A549 (cell line): ENCODE results near the gene NKAIN2. TPM values are rescaled to one million over a fixed set of nuclear protein-coding genes. Genes with fewer than 3 reads are reported as not detected.

Source experiments
- ATAC-seq, 2 experiments: fragments of 200-7000 bp in 1 of 2; fragments of >200 bp in 1 of 2; cut with Nextera tagmentation in 1 of 2; cut with Tn5 transposase in 1 of 2; 3 replicates each; pipeline versions ENCODE4 v1.8.0 to v1.9.1; 2018 to 2020; ENCODE audit warnings: mild to moderate bottlenecking in 1 of 2, moderate library complexity in 1 of 2
- CTCF ChIA-PET: fragments of 300-600 bp; sonication (Branson Sonifier 250); formaldehyde crosslinking; extraction: SDS; loops from one replicate; lab custom pipeline; 2021; ENCODE audit warnings: antibody characterized with exemption, inconsistent platforms; lab: Yijun Ruan, JAX
- POLR2A ChIA-PET: fragments of 350-600 bp; formaldehyde crosslinking; extraction: SDS; loops from one replicate; lab custom pipeline; 2021; ENCODE audit warnings: antibody characterized with exemption, inconsistent platforms; lab: Yijun Ruan, JAX
- DNase-seq, 2 experiments: peaks; one replicate each; pipeline versions ENCODE4 v3.0.0 to v3.0.0-alpha.2; 2011 to 2016; ENCODE audit warnings: low read depth in 1 of 2, low spot score in 1 of 2
- FAIRE-seq: peaks from 2 replicates; lab custom pipeline; 2011; peaks lifted over from hg19 to GRCh38; lab: Jason Lieb, UNC
- H3K27ac ChIP-seq, 2 experiments: fragments of >200 bp; sonication (Bioruptor Twin); formaldehyde crosslinking; 3 replicates each; pipeline ENCODE4 v1.5.1; 2016 to 2017
- H3K4me1 ChIP-seq: fragments of >200 bp; sonication (Bioruptor Twin); formaldehyde crosslinking; 3 replicates; pipeline ENCODE4 v1.6.1; 2016
- H3K4me2 ChIP-seq: fragments of >200 bp; sonication (Bioruptor Twin); formaldehyde crosslinking; 3 replicates; pipeline ENCODE4 v1.6.1; 2016
- H3K4me3 ChIP-seq: fragments of >200 bp; sonication (Bioruptor Twin); formaldehyde crosslinking; 3 replicates; pipeline ENCODE4 v1.5.1; 2016
- H3K9me3 ChIP-seq: fragments of >200 bp; sonication (Bioruptor Twin); formaldehyde crosslinking; 3 replicates; pipeline ENCODE4 v1.6.1; 2016
- BHLHE40 ChIP-seq: IDR thresholded peaks from 2 replicates; pipeline ENCODE4 v1.6.1; 2012; ENCODE audit warnings: low read depth, low read length, inconsistent platforms
- CBX2 ChIP-seq: fragments of 200-600 bp; sonication (generic); IDR thresholded peaks from 2 replicates; pipeline ENCODE4 v1.6.1; 2016; ENCODE audit warnings: low read depth, mild to moderate bottlenecking, borderline replicate concordance
- CHD2 ChIP-seq: fragments of 150-350 bp; IDR thresholded peaks from 2 replicates; pipeline ENCODE4 v1.6.1; 2014; ENCODE audit warnings: low read length; ENCODE audit not compliant: partially characterized antibody
- E2F6 ChIP-seq: IDR thresholded peaks from 2 replicates; pipeline ENCODE4 v1.6.1; 2012; ENCODE audit warnings: low read depth, borderline replicate concordance
- EHF ChIP-seq: fragments of 250-450 bp; sonication (Bioruptor Pico); IDR thresholded peaks from 2 replicates; pipeline ENCODE4 v1.5.0; 2020; ENCODE audit warnings: mild to moderate bottlenecking
- EHMT2 ChIP-seq: fragments of 200-600 bp; sonication (generic); IDR thresholded peaks from 2 replicates; pipeline ENCODE4 v1.6.1; 2016; ENCODE audit warnings: antibody characterized with exemption, low read depth, mild to moderate bottlenecking, moderate library complexity
- FOSL2 ChIP-seq, 2 experiments: fragments of 450-650 bp in 1 of 2; fragments of >200 bp in 1 of 2; sonication (Bioruptor Twin) in 1 of 2; formaldehyde crosslinking; IDR thresholded peaks; 2 replicates each; pipeline versions ENCODE4 v1.5.0 to v1.6.1; 2016 to 2020; ENCODE audit warnings: mild to moderate bottlenecking in 1 of 2, moderate library complexity in 1 of 2
- HDAC2 ChIP-seq: fragments of 200-600 bp; sonication (generic); IDR thresholded peaks from 2 replicates; pipeline ENCODE4 v1.6.1; 2016
- HMGXB4 ChIP-seq: fragments of 250-450 bp; sonication (Bioruptor Pico); IDR thresholded peaks from 2 replicates; pipeline ENCODE4 v1.5.0; 2021; ENCODE audit warnings: mild to moderate bottlenecking, moderate library complexity, borderline replicate concordance
- HOXA7 ChIP-seq: fragments of 250-450 bp; sonication (Bioruptor Pico); IDR thresholded peaks from 2 replicates; pipeline ENCODE4 v1.5.0; 2020; ENCODE audit warnings: mild to moderate bottlenecking, moderate library complexity
- KDM1A ChIP-seq: fragments of 200-600 bp; sonication (generic); IDR thresholded peaks from 2 replicates; pipeline ENCODE4 v1.6.1; 2016; ENCODE audit warnings: low read depth, mild to moderate bottlenecking
- KDM5A ChIP-seq: fragments of 200-600 bp; sonication (generic); IDR thresholded peaks from 2 replicates; pipeline ENCODE4 v1.6.1; 2016; ENCODE audit warnings: antibody characterized with exemption, mild to moderate bottlenecking
- MAFK ChIP-seq: fragments of 450-650 bp; IDR thresholded peaks from 2 replicates; pipeline ENCODE4 v1.6.1; 2014; ENCODE audit not compliant: partially characterized antibody
- MAZ ChIP-seq: fragments of 150-350 bp; IDR thresholded peaks from 2 replicates; pipeline ENCODE4 v1.6.1; 2014; ENCODE audit warnings: antibody characterized with exemption, low read depth, low read length, borderline replicate concordance
- NFE2L2 ChIP-seq: fragments of 150-350 bp; conservative IDR thresholded peaks from 2 replicates; pipeline ENCODE4 v1.6.1; 2014; ENCODE audit warnings: low read length
- NPAS2 ChIP-seq: fragments of 250-450 bp; sonication (Bioruptor Pico); IDR thresholded peaks from 2 replicates; pipeline ENCODE4 v1.8.0; 2022; ENCODE audit warnings: mild to moderate bottlenecking, moderate library complexity, borderline replicate concordance
- POLR2AphosphoS2 ChIP-seq: conservative IDR thresholded peaks from 2 replicates; pipeline ENCODE4 v1.6.1; 2012; ENCODE audit warnings: low read length, improper control_type of control experiment, inconsistent platforms
- SREBF2 ChIP-seq: fragments of 450-650 bp; IDR thresholded peaks from 2 replicates; pipeline ENCODE4 v1.6.1; 2014; ENCODE audit warnings: mild to moderate bottlenecking, moderate library complexity
- TFCP2L1 ChIP-seq: fragments of 250-450 bp; sonication (Bioruptor Pico); IDR thresholded peaks from 2 replicates; pipeline ENCODE4 v1.5.0; 2021; ENCODE audit warnings: mild to moderate bottlenecking
- USF2 ChIP-seq: fragments of 450-650 bp; IDR thresholded peaks from 2 replicates; pipeline ENCODE4 v1.6.1; 2014; ENCODE audit warnings: antibody characterized with exemption
- ZC3H11A ChIP-seq: fragments of 450-650 bp; IDR thresholded peaks from 2 replicates; pipeline ENCODE4 v1.6.1; 2014; ENCODE audit warnings: antibody characterized with exemption, mild to moderate bottlenecking
- ZFP36 ChIP-seq: fragments of 450-650 bp; IDR thresholded peaks from 2 replicates; pipeline ENCODE4 v1.6.1; 2014; ENCODE audit warnings: borderline replicate concordance; ENCODE audit not compliant: partially characterized antibody
- ZNF302 ChIP-seq: fragments of 250-450 bp; sonication (Bioruptor Pico); IDR thresholded peaks from 2 replicates; pipeline ENCODE4 v1.9.0; 2021; ENCODE audit warnings: inconsistent platforms, mild to moderate bottlenecking, moderate library complexity
- ZSCAN20 ChIP-seq: fragments of 250-450 bp; sonication (Bioruptor Pico); IDR thresholded peaks from 2 replicates; pipeline ENCODE4 v1.8.0; 2022; ENCODE audit warnings: mild to moderate bottlenecking, moderate library complexity
- WGBS: methylation state at CpG from one replicate; pipeline ENCODE4 v1.1.6; 2017; ENCODE audit errors: missing lambda C conversion rate; 5-methylcytosine and 5-hydroxymethylcytosine counted together
- polyA plus RNA-seq, 4 experiments: library from polyadenylated mRNA; depleted of rRNA in 3 of 4; stranded (reverse); fragments of >200 nt; fragmentation: RNase III in 1 of 4; extraction: RNeasy Plus Mini Kit Qiagen cat#74134 plus additional on column Dnase treatment in 1 of 4; gene quantifications; 2 replicates in 3 of 4; 3 replicates in 1 of 4; pipeline ENCODE4 v1.2.3, GENCODE V29; 2011 to 2017
- TF ChIP-seq, protein P1 (sequence below): IDR thresholded peaks from 2 replicates; pipeline ENCODE4 v1.6.1; 2012
- TF ChIP-seq, protein P2 (sequence below): IDR thresholded peaks from 2 replicates; pipeline ENCODE4 v1.6.1; 2012

The NKAIN2 gene
- polyA plus RNA-seq, 2 of the 4 experiments (the other 2 are of a cell fraction), result not detected

DNA sequence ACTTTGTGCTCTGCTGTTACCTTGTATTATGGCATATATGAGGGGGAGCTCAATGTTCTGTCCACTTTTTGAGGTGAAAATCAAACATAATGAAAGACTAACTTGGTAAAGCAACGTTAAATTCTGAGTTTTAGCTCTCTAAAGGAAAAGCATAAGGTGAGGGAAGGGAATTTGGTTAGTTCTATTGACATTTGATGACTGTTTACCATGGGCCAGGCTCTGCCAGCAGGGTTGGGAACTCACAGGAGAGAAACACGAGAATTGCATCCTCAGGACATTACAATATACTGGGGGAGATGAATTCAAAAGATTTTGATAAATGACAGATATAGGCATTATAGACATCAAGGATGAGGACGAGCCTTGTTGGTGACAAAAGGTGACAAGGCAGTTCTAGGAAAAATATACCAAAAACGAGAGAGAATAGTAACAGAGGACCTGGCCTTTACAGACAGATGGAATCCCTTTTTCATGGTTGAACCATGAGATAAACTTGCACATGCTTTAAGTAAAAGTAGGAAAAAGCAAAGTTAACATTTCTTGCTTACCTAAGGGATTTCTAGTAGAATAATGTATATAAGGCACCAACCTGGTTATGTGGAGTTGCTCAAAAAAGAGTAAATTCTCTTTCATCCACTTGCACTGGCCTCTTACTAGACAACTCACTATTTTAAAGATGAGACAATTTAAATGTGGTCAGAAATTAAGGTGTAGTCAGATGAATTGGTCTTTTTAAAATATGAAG, 191.4 kb downstream of the NKAIN2 start:
- CTCF ChIA-PET, result no interaction called here
- Histone ChIP-seq H3K9me3 (no peaks in the 10 kb centered on the region), H3K4me2 (no peak overlapping the region), H3K27ac (no peak overlapping the region), H3K4me1 (no peaks in the 10 kb centered on the region)
- DNase-seq (no peak), ATAC-seq (no peak), FAIRE-seq (no peak)
- TF ChIP-seq ZSCAN20, result no peak
- no peak for TF ChIP-seq ZNF302 (CRISPR knock-in tag)
- TF ChIP-seq TFCP2L1, result no peak
- TF ChIP-seq HOXA7, result no peak
- TF ChIP-seq HMGXB4 (CRISPR knock-in tag), result no peak
- TF ChIP-seq EHMT2, result no peak
- no peak for TF ChIP-seq EHF (CRISPR knock-in tag)
- TF ChIP-seq, protein P1, sequence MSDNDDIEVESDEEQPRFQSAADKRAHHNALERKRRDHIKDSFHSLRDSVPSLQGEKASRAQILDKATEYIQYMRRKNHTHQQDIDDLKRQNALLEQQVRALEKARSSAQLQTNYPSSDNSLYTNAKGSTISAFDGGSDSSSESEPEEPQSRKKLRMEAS, result no peak
- TF ChIP-seq POLR2AphosphoS2, result no peak
- no peak for TF ChIP-seq SREBF2
- no peak for TF ChIP-seq FOSL2 (IDR thresholded peaks at IDR 0.05)
- TF ChIP-seq FOSL2 (CRISPR knock-in tag; IDR thresholded peaks at IDR 0.05), result no peak
- TF ChIP-seq KDM1A, result no peak
- TF ChIP-seq USF2, result no peak
- TF ChIP-seq MAZ, result no peak
- no peak for TF ChIP-seq E2F6
- TF ChIP-seq BHLHE40, result no peak
- no peak for TF ChIP-seq MAFK
- TF ChIP-seq, all 56 proteins: peak for 0
- POLR2A ChIA-PET, result no interaction called here
- WGBS, result 2% methylated on average over 4 of the region's 4 CpGs
- no peak overlapping the region for H3K4me3 ChIP-seq

GRCh38 chr6:123997223-123997622, 193.6 kb downstream of the NKAIN2 start:
- ATAC-seq (no peak), FAIRE-seq (no peak), DNase-seq (no peak)
- ChIA-PET POLR2A (no interaction called here), CTCF (no interaction called here)
- Histone ChIP-seq H3K27ac (no peak overlapping the region), H3K4me3 (no peak overlapping the region), H3K4me1 (no peaks in the 10 kb centered on the region), H3K4me2 (no peak overlapping the region), H3K9me3 (no peaks in the 10 kb centered on the region)
- TF ChIP-seq NFE2L2, result no peak
- TF ChIP-seq, protein P2, sequence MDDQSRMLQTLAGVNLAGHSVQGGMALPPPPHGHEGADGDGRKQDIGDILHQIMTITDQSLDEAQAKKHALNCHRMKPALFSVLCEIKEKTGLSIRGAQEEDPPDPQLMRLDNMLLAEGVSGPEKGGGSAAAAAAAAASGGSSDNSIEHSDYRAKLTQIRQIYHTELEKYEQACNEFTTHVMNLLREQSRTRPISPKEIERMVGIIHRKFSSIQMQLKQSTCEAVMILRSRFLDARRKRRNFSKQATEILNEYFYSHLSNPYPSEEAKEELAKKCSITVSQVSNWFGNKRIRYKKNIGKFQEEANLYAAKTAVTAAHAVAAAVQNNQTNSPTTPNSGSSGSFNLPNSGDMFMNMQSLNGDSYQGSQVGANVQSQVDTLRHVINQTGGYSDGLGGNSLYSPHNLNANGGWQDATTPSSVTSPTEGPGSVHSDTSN, result no peak
- no peak for TF ChIP-seq NPAS2 (CRISPR knock-in tag)
- no peak for TF ChIP-seq ZC3H11A
- no peak for TF ChIP-seq CHD2
- TF ChIP-seq ZFP36, result no peak
- no peak for TF ChIP-seq HDAC2
- TF ChIP-seq CBX2, result no peak
- TF ChIP-seq USF2, result no peak
- no peak for TF ChIP-seq TFCP2L1
- no peak for TF ChIP-seq ZSCAN20
- TF ChIP-seq KDM5A, result no peak
- WGBS, result 0% methylated on average over 3 of the region's 3 CpGs
